Measurements from ENCODE around the gene TMEM239.
"Not testable (repeated sequence)": the region's sequence is repeated elsewhere in the genome, so short reads cannot be mapped to it uniquely, and the experiment has no call there.

The TMEM239 gene

DNA sequence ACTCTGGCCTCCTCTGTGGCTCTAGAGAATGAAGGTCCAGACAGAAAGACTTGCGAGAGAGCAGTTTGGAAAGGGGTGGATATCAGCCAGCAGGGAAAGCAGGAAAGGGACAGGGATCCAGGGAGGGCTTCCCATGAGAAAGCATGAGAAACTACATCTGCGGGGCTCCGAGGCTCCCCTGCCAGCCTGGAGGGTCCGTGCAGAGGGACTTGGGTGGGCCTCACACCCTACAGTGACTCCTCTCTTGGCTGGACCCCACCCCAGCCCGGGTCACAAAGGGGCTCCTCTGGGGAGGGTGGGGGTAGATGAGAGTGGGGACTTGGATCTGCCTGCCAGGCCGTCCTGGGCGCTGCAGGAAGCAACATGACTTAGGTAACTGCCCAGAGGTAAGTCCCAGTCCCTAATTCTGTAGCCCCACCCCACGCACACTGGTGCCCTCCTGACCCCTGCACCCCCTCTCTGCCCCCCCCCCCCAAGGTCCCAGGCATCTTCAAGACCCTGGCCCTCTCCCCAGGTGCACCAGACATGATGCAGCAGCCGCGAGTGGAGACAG is at the start of gene TMEM239:
Gene TMEM239, plus strand, starts transcription at position 335 of the 553 bp plus-strand sequence. Its CDS starts 191 bp downstream, at position 526.
- no peak within 1 kb of the TSS for H3K27ac ChIP-seq
- TF ChIP-seq ZFX (IDR thresholded peaks at IDR 0.05; ENCODE audit: borderline replicate concordance) = no peak
- TF ChIP-seq, protein P1, sequence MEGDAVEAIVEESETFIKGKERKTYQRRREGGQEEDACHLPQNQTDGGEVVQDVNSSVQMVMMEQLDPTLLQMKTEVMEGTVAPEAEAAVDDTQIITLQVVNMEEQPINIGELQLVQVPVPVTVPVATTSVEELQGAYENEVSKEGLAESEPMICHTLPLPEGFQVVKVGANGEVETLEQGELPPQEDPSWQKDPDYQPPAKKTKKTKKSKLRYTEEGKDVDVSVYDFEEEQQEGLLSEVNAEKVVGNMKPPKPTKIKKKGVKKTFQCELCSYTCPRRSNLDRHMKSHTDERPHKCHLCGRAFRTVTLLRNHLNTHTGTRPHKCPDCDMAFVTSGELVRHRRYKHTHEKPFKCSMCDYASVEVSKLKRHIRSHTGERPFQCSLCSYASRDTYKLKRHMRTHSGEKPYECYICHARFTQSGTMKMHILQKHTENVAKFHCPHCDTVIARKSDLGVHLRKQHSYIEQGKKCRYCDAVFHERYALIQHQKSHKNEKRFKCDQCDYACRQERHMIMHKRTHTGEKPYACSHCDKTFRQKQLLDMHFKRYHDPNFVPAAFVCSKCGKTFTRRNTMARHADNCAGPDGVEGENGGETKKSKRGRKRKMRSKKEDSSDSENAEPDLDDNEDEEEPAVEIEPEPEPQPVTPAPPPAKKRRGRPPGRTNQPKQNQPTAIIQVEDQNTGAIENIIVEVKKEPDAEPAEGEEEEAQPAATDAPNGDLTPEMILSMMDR (IDR thresholded peaks at IDR 0.05) = no peak

GRCh38 chr20:2767768-2768631 is 48.2 kb upstream of the TMEM239 start:
- no peak for TF ChIP-seq ZFX (IDR thresholded peaks at IDR 0.05; ENCODE audit: borderline replicate concordance)
- TF ChIP-seq, protein P1 (IDR thresholded peaks at IDR 0.05) = no peak
- no peak overlapping the region for H3K27ac ChIP-seq

DNA sequence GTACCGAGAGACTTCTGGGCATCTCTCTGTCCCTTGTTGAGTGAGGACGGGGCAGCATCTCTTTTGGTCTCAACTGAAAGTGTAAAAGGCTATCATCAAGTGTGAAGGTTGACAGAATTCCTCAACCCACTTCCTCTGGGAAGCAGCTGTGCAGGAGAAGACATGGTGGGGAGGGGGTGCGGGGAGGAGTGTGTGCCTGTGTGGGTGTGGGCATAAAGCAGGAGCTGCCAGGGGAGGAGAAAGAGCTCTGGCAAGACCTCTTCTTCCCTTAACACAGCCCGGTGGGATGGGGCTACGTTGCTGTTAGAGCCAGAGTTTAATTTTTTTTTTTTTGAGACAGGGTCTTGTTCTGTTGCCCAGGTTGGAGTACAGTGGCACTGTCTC is 47.5 kb upstream of the TMEM239 start:
- no peak for TF ChIP-seq ZFX (IDR thresholded peaks at IDR 0.05; ENCODE audit: borderline replicate concordance)
- TF ChIP-seq, protein P1 (IDR thresholded peaks at IDR 0.05) = no peak

GRCh38 chr20:2770091-2770490 is 46.1 kb upstream of the TMEM239 start:
- H3K27ac ChIP-seq = not testable (repeated sequence)

More for the DNA sequence above, 47.5 kb upstream of the TMEM239 start:
- H3K27ac ChIP-seq = no peak overlapping the region

DNA sequence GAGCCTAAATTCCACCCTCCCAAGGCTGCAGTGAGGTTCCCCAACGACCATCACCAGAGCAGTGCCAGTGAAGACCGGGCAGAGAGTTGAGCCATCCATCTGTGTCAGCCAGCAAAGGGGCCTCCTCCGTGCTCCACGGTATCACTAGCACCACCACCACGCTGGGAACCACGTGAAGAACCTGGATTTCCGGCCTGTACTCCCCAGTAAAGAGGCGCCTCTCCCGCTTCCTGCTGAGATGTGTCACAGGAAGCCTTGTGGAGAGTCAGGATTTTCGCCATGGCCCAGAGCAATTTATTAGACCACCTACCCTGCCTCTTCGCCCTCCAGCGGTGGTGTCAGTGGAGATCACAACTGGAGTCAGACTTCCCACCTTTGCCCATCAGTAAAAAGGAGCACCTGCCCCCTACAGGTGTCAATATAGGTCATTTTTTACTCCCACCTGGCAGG is 44.5 kb upstream of the TMEM239 start:
- TF ChIP-seq ZFX (IDR thresholded peaks at IDR 0.05; ENCODE audit: borderline replicate concordance) = no peak
- TF ChIP-seq, protein P1 (IDR thresholded peaks at IDR 0.05) = no peak
- H3K27ac ChIP-seq = no peak overlapping the region

DNA sequence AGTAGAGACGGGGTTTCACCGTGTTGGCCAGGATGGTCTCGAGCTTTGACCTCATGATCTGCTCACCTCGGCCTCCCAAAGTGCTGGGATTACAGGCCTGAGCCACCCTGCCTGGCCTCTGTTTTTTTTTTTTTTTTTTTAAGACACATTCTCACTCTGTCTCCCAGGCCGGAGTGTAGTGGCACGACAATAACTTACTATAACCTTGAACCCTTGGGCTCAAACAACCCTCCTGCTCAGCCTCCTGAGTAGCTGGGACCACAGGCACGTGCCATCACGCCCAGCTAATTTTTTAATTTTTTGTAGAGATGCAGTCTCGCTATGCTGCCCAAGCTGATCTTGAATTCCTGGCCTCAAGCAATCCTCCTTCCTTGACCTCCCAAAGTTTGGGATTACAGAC is 42.4 kb upstream of the TMEM239 start:
- TF ChIP-seq, protein P1 (IDR thresholded peaks at IDR 0.05) = no peak
- TF ChIP-seq ZFX (IDR thresholded peaks at IDR 0.05; ENCODE audit: borderline replicate concordance) = no peak
- no peak overlapping the region for H3K27ac ChIP-seq

DNA sequence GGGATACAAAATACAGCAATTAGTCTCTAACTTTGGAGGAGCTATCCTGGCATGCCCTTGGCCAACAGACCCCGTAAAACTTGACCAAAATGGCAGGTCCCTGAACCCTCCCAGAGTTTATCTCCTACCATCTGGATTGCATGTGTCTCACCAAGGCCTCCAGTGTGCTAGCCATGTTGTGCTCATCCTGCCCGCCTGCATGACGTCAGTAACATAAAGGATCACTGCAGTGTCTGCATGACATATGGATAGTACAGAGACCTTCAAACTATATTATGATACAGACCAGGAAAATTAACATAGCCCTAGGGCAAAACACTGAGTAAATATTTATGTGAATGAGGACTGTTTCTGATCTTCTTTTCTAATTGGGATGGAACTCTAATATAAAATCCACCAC is 41.0 kb upstream of the TMEM239 start:
- no peak overlapping the region for H3K27ac ChIP-seq
- TF ChIP-seq ZFX (IDR thresholded peaks at IDR 0.05; ENCODE audit: borderline replicate concordance) = no peak
- TF ChIP-seq, protein P1 (IDR thresholded peaks at IDR 0.05) = no peak

All from 22Rv1 (cell line).